HG03432 (cell line): ENCODE data around the gene ANKRD40.
"Not testable (repeated sequence)": the region's sequence is repeated elsewhere in the genome, so short reads cannot be mapped to it uniquely, and the experiment has no call there.

Source experiments
- ATAC-seq: cut with Tn5 transposase; IDR thresholded peaks from one replicate; pipeline ENCODE4 v1.9.1; 2021; ENCODE audit warnings: mild to moderate bottlenecking, moderate library complexity; ENCODE audit not compliant: unreplicated experiment

Gene ANKRD40

DNA sequence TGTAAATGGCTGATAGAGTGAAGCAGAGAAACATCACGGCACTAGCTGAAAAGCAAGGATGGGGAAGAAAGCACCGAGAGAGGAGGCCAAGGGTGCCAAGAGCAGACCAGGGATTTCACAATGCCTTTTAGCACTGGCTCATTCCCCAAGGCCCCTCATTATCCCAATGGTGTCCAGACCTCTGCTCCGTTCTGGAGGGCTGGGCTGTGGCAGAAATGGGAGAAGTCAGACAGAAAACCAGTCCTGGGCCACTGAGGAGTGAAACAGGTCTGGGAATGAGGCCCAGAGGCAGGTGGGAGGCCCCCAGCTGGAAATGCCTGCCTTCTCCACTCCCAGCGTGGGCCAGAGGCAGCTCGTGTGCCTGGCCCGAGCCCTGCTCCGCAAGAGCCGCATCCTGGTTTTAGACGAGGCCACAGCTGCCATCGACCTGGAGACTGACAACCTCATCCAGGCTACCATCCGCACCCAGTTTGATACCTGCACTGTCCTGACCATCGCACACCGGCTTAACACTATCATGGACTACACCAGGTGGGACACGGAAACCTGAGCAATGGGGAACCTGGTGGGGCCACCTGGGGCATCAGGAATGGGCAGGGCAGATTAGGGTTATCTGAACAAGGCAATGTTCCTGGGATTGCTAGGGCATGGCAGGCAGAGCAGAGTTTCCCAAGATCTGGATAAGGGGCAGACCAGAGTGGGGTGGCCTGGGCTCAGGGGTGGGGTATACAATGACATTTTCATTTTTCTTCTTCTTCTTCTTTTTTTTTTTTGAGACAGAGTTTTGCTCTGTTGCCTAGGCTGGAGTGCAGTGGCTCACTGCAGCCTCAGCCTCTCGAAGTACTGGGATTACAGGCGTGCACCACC, 20.3 kb downstream of the ANKRD40 start:
- no peak for ATAC-seq

DNA sequence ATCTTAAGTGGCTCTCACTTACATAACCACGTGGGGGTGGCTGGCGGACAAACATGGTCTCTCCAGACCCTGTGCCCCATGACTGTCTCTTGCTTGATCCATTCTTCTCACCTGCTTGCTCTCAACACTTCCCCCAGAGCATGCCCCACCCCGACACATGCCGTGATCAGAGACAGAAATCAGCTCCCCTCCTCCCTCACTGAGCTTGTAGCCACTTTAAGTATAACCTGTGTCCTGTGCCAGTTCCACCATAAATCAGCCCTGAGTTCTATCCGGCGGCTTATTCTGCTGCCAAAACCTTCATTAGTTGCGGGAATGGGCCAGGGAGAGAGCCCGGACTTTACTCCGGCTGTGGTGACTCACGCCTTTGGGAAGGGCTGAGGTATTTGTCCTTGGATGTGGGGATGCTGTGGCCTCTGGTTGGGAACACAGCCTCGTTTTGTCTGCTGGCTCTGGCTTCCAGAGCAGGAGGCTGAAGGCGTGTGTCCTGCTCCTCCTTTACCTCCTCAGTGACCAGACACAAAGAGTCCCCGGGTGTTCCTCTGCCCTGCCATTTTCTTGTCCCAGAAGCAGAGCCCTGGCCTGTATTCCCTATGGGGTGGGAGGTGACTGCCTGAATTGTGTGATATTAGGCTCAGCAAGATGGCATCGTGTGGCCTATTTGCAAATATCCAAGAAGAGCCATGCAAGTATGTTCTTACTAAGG, 21.1 kb downstream of the ANKRD40 start:
- no peak for ATAC-seq

- no peak for ATAC-seq
Measured at GRCh38 chr17:50685691-50686493, 21.8 kb downstream of the ANKRD40 start.

- no peak for ATAC-seq
Measured at GRCh38 chr17:50685334-50685665, 22.4 kb downstream of the ANKRD40 start.

DNA sequence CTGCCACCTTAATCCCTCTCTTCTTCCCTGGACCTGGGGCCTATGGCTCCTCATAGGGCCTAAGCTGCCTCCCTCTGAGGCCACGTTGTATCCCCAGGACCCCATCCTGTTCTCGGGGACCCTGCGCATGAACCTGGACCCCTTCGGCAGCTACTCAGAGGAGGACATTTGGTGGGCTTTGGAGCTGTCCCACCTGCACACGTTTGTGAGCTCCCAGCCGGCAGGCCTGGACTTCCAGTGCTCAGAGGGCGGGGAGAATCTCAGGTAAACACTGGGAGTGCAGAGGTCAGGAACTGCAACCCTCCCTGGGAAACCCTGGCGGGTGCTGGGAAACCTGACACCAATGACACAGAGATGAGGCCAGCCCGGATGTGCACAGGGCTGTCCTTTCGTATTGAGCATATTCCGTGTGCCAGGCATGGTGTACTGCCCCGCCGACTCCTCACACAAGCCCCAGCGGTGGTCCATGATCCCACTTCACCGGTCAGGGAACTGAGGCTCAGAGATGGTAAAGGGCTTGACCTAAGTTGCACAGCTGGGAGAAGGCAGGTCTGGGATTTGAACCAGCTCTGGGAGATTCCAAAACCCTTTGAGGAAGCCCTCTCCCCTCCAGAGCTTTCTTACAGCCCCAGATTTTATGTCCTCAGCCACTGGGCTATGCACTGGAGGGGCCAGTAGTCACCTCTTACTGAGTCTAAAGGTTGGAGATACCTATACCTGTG, 22.9 kb downstream of the ANKRD40 start:
- ATAC-seq, result no peak

DNA sequence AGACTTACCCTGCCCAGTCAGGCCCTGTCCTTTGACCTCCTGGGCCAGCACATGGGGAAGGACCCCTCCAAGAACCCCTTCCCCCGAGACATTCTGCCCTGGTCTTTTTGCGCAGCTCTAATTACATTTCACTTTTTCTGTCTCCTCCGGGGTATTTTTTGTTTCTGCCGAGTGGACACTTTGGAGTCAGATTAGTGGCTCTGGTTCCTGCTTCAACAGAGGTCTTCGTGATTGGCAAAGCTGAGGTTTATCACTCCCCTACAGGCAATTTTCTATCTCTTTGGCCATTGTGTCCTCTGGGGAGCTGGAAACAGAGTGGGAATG, 23.5 kb downstream of the ANKRD40 start:
- no peak for ATAC-seq

- no peak for ATAC-seq
Measured at GRCh38 chr17:50683434-50684287, 24.1 kb downstream of the ANKRD40 start.

- ATAC-seq, result no peak
Measured at GRCh38 chr17:50682938-50683337, 24.8 kb downstream of the ANKRD40 start.

GRCh38 chr17:50682441-50682840, 25.3 kb downstream of the ANKRD40 start:
- ATAC-seq, result no peak

DNA sequence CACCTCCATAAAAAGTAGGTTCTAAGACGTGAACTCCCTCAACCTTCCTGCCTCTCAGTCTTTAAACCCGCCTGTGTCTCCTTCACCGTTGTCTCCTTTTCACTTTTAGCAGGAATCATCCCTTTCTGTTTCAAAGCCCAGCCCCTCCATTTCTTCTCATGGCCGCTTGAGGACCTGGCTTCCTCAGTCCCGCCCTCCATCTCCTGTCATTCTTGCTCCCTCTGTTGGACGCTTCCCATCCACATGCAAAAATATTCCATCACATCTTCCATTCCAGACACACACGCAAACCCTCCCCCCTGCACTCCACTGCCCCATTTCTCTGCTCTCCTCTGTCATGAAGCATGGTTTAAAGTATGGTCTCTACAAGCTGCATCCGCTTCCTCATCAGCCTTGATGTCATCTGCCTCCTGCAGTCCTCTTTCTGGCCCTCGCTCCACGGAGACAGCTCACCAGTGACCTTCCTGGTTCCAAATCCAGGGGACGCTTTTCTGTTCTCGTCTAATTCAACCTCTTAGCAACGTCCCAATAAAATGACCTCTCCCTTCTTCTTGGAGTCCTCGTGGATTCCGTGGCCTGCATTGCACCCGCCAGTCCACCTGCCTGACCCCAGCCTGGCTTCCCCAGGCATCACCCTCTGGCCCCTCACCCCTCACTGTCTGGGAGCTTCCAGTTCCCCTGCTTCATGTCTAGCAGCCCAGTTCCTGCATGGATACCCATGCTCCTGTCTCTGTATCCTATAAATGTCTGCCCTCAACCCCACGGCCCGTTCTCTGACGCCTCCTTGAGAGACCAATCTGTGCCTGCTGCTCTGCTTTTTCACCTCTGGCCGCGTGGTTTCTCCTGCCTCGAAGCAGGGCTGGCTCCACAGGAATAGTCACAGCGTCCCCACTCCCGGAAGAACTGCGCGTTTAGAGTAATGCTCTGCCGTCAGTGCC, 26.2 kb downstream of the ANKRD40 start:
- no peak for ATAC-seq

- not testable (repeated sequence) for ATAC-seq
Measured at GRCh38 chr17:50680543-50681262, 27.0 kb downstream of the ANKRD40 start.

GRCh38 chr17:50680126-50680525, 27.6 kb downstream of the ANKRD40 start:
- ATAC-seq, result no peak

DNA sequence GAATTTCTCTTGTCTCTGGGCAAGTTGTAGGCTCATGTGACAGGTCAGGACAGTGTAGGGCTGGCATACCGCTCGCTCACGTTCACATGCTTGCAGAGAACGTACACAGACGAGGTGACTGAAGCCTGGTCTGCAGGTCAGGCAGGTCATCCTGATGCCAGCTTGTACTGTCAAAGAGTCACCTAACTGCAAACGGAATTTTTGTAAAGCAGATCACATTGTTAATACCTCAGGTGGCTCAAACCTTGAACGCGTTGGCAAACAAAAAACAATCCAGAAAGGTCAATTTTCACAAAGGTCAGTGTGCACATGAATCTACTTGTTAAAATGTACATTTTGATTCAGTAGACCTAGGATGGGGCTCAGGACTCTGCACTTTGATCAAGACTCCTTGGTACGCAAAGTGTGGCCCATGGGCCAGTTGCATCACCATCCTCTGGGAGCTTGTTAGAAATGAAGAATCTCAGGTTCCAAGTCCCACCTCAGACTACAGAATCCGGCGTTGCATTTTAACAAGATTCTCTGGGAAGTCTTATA, 28.6 kb downstream of the ANKRD40 start:
- no peak for ATAC-seq

- ATAC-seq, result no peak
Measured at GRCh38 chr17:50677851-50678375, 29.8 kb downstream of the ANKRD40 start.

DNA sequence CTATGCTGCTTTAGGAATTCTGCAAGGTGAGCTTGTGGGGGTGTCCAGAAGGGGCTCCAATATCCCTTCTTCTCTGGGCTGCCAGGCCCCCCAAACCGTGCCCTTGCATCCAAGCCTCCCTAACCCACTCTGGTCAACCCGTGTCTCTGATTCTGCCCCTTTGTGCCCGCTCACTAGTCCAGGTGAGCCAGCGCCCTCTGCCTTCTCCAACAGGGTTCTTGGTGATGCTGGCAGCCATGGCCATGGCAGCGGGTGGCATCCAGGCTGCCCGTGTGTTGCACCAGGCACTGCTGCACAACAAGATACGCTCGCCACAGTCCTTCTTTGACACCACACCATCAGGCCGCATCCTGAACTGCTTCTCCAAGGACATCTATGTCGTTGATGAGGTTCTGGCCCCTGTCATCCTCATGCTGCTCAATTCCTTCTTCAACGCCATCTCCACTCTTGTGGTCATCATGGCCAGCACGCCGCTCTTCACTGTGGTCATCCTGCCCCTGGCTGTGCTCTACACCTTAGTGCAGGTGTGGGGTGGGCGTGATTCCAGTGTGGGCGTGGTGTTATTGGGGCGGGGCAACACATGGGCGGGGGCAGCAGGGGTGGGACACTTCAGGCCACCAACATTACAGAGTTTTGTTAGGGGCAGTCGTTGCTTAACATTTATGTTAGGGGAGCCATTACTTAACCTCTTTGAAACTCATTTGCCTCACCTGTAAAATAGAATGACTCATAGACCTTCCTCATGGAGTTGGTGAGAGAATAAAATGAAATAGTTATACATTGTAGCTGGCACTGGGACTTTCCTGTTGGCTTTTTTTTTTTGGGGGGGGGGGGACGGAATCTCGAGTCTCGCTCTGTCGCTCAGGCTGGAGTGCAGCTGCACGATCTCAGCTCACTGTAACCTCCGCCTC, 31.4 kb downstream of the ANKRD40 start:
- ATAC-seq, result no peak

GRCh38 chr17:50675627-50676026, 32.1 kb downstream of the ANKRD40 start:
- ATAC-seq, result no peak

DNA sequence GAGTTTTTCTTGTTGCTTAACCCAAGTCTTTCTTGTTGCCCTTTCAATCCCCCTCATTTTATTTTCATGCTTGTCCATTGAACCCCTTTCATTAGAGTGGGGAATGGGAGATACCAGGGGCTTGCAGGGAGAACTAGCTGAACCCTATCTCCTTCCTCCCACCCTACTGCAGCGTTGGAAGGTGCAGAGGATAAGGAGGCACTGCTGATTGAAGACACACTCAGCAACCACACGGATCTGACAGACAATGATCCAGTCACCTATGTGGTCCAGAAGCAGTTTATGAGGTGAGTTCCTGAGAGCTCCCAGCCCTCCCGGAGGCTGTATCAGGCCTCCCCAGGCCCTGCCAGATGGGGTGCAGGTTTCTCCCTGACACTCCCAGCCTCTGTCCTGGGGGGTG, 32.5 kb downstream of the ANKRD40 start:
- ATAC-seq, result no peak
